HL-60 (cell line): ENCODE results near the gene CCND2.

Source experiments
- GABPA ChIP-seq: IDR thresholded peaks from 2 replicates; pipeline ENCODE4 v1.6.1; 2012; ENCODE audit warnings: low read depth
- POLR2AphosphoS5 ChIP-seq: IDR thresholded peaks from 2 replicates; pipeline ENCODE4 v1.6.1; 2012; ENCODE audit warnings: low read depth
- REST ChIP-seq: IDR thresholded peaks from 2 replicates; pipeline ENCODE4 v1.6.1; 2012; ENCODE audit warnings: low read depth; ENCODE audit not compliant: insufficient replicate concordance
- TF ChIP-seq, protein P1 (sequence below): IDR thresholded peaks from one replicate; pipeline ENCODE4 v1.5.1; 2011; ENCODE audit warnings: low read length, control low read depth, inconsistent platforms; ENCODE audit not compliant: insufficient read depth

- TF ChIP-seq POLR2AphosphoS5 (no peak), GABPA (no peak), REST (no peak)
- TF ChIP-seq, protein P1, sequence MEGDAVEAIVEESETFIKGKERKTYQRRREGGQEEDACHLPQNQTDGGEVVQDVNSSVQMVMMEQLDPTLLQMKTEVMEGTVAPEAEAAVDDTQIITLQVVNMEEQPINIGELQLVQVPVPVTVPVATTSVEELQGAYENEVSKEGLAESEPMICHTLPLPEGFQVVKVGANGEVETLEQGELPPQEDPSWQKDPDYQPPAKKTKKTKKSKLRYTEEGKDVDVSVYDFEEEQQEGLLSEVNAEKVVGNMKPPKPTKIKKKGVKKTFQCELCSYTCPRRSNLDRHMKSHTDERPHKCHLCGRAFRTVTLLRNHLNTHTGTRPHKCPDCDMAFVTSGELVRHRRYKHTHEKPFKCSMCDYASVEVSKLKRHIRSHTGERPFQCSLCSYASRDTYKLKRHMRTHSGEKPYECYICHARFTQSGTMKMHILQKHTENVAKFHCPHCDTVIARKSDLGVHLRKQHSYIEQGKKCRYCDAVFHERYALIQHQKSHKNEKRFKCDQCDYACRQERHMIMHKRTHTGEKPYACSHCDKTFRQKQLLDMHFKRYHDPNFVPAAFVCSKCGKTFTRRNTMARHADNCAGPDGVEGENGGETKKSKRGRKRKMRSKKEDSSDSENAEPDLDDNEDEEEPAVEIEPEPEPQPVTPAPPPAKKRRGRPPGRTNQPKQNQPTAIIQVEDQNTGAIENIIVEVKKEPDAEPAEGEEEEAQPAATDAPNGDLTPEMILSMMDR = no peak
Observed at GRCh38 chr12:4265280-4265679, 8.3 kb upstream of the CCND2 start.
